ENCODE data around the gene CTBP2. TPM values are rescaled to one million over a fixed set of nuclear protein-coding genes. Genes with fewer than 3 reads are reported as not detected.

Gene CTBP2
- total RNA-seq, 4 donors from 2014 or later, result 41.8 to 55.9 (median 47.1) TPM

DNA sequence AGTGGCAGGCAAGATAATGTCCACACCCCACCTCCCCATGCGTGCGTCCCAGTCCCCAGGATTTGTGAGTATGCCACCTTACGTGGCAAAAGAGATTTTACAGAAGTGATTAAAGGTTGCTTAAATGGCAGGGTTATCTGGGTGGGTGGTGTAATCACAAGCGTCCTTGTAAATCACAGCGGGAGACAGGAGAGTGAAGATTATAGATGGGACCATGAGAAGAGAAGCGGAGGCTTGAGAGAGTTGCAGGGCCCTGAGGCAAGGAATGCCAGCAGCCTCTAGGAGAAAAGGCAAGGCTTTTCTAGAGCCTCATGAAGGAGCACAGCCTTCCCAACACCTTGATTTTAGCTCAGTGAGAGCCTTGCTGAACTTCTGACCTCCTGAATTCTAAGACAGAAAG lies 208.2 kb downstream of the CTBP2 start:
- no peaks in the 10 kb centered on the region for H3K27me3 ChIP-seq
- no peak overlapping the region for H3K27ac ChIP-seq
- intact Hi-C loops (cut with DNase I), result no loop called here
- no peak for DNase-seq
- TF ChIP-seq, protein P1, sequence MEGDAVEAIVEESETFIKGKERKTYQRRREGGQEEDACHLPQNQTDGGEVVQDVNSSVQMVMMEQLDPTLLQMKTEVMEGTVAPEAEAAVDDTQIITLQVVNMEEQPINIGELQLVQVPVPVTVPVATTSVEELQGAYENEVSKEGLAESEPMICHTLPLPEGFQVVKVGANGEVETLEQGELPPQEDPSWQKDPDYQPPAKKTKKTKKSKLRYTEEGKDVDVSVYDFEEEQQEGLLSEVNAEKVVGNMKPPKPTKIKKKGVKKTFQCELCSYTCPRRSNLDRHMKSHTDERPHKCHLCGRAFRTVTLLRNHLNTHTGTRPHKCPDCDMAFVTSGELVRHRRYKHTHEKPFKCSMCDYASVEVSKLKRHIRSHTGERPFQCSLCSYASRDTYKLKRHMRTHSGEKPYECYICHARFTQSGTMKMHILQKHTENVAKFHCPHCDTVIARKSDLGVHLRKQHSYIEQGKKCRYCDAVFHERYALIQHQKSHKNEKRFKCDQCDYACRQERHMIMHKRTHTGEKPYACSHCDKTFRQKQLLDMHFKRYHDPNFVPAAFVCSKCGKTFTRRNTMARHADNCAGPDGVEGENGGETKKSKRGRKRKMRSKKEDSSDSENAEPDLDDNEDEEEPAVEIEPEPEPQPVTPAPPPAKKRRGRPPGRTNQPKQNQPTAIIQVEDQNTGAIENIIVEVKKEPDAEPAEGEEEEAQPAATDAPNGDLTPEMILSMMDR (IDR thresholded peaks at IDR 0.05), result no peak
- no peak for TF ChIP-seq POLR2A (IDR thresholded peaks at IDR 0.05)
- 88 to 95% methylated on average over 6 of the region's 6 CpGs for WGBS, 2 donors
- peaks cover 0 to 23% (median 3%) of the 10 kb centered on the region in 3 donors for H3K4me1 ChIP-seq
- no peak overlapping the region for H3K4me3 ChIP-seq
- H3K9me3 ChIP-seq, result no peaks in the 10 kb centered on the region
- peaks cover 0 to 32% (median 0%) of the 10 kb centered on the region in 3 donors for H3K36me3 ChIP-seq

DNA sequence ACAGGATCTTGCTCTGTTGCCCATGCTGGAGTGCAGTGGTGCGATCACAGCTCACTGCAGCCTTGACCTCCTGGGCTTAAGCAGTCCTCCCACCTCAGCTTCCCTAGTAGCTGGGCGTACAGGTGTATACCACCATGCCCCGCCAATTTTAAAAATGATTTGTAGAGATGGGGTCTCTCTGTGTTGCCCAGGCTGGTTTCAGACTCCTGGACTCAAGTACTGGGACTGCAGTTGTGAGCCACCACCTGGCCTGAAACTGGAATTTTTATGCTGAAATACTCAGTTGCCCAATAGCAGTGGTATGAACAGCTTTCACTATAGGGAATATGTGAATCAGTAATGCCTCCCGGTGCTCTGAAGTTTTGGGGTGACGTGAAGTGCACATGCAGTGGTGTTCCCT lies 210.8 kb downstream of the CTBP2 start:
- peaks cover 0 to 38% (median 0%) of the 10 kb centered on the region in 3 donors for H3K36me3 ChIP-seq
- H3K4me1 ChIP-seq, result peaks cover 0 to 14% (median 0%) of the 10 kb centered on the region in 3 donors
- TF ChIP-seq POLR2A (IDR thresholded peaks at IDR 0.05), result no peak
- TF ChIP-seq, protein P1 (IDR thresholded peaks at IDR 0.05), result no peak
- H3K4me3 ChIP-seq, result no peak overlapping the region
- no peak overlapping the region for H3K27ac ChIP-seq
- intact Hi-C loops (cut with DNase I), result no loop called here
- DNase-seq, result no peak
- H3K27me3 ChIP-seq, result no peaks in the 10 kb centered on the region
- 92 to 98% methylated on average over 5 of the region's 5 CpGs for WGBS, 2 donors
- no peaks in the 10 kb centered on the region for H3K9me3 ChIP-seq

DNA sequence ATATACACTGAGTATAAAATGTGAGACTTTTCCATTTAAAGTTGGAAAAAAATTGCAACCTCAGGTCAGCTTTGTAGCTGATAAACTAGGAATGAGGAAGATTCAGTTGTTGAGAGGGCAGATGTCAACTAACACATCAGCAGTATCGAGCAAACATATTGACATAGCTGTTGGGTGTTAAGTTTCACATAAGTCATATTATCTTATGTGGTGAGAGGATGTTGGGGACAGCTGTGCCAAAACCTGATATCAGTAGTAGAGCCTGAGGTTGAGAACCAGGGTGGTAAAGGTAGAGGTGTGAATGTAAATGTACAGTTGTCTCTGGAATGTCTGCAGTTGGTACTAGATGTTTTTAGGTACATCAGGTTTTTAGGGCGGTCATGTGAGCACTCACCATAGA lies 213.4 kb downstream of the CTBP2 start:
- H3K4me3 ChIP-seq, result no peak overlapping the region
- no peaks in the 10 kb centered on the region for H3K9me3 ChIP-seq
- DNase-seq, result no peak
- 76 to 77% methylated on average over 2 of the region's 2 CpGs for WGBS, 2 donors
- TF ChIP-seq, protein P1 (IDR thresholded peaks at IDR 0.05), result no peak
- no peak for TF ChIP-seq POLR2A (IDR thresholded peaks at IDR 0.05)
- H3K36me3 ChIP-seq, result peaks cover 0 to 28% (median 0%) of the 10 kb centered on the region in 3 donors
- intact Hi-C loops (cut with DNase I), result no loop called here
- no peaks in the 10 kb centered on the region for H3K27me3 ChIP-seq
- H3K27ac ChIP-seq, result no peak overlapping the region
- peaks cover 0 to 38% (median 10%) of the 10 kb centered on the region in 3 donors for H3K4me1 ChIP-seq

DNA sequence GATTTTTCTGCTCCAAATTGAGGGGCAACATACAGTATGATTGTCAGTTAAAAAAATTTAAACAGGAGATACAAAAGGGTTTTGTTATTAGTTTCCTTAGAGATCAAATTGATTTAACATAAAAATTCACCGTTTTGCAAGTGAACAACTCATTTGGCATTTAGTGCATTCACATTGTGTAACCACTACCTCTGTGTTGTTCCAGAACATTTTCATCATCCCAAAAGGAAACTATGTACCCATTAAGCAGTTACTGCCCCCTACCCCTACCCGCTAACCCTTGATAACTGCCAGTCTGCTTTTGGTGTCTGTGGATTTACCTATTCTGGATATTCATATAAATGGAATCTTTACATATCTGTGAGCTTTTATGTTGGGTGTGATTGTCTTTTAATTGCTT lies 215.4 kb downstream of the CTBP2 start:
- intact Hi-C loops (cut with DNase I), result no loop called here
- Histone ChIP-seq H3K27ac (peak overlapping the region in 2 of 4 donors; percentile 47 to 52), H3K4me1 (peaks cover 0 to 38% (median 10%) of the 10 kb centered on the region in 3 donors), H3K36me3 (peaks cover 0 to 28% (median 0%) of the 10 kb centered on the region in 3 donors), H3K27me3 (no peaks in the 10 kb centered on the region), H3K9me3 (no peaks in the 10 kb centered on the region), H3K4me3 (no peak overlapping the region)
- 67 to 79% methylated on average over 2 of the region's 2 CpGs for WGBS, 2 donors
- TF ChIP-seq POLR2A (IDR thresholded peaks at IDR 0.05), result no peak
- TF ChIP-seq, protein P1 (IDR thresholded peaks at IDR 0.05), result no peak
- no peak for DNase-seq

DNA sequence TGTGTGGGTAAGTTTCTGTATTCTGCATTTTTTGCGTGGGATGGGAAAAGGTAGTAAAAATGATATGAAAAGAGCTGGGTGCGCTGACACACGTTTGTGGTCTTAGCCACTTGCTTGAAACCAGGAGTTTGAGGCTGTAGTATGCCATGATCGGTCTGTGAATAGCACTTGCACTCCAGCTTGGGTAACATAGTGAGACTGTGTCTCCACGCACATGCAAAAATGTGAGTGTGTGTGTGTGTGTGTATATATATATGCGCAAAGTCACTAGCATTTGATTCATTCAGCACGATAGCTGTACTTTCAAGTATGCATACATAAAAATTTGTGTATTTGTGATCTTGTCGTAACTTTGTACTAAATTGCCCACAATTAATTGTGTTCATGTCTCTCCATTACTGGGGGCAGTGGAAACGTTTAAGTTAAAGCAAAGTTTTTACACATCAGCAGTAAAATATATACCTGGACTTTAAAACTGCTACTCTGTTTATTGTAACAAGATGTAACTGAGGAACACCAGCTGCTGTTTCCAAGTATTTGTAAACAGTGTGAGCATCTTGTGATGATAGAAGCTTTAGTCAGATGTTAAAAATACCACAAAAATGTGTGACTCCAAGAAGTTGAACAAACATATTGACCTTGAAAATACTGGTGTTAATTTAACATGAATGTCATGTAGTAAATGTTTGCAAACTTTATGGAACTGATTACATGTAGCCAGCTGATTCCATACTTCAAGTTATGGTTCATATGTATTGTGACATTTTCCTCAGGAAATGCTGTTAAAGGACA lies 216.9 kb downstream of the CTBP2 start:
- H3K27me3 ChIP-seq, result no peaks in the 10 kb centered on the region
- 79 to 84% methylated on average over 9 of the region's 9 CpGs for WGBS, 2 donors
- H3K36me3 ChIP-seq, result peaks cover 0 to 18% (median 0%) of the 10 kb centered on the region in 3 donors
- peaks cover 0 to 38% (median 10%) of the 10 kb centered on the region in 3 donors for H3K4me1 ChIP-seq
- peak overlapping the region in 3 of 4 donors; percentile 10 to 47 (median 37) for H3K27ac ChIP-seq
- DNase-seq, result no peak
- H3K4me3 ChIP-seq, result peak overlapping the region in 1 of 4 donors; percentile 16
- TF ChIP-seq POLR2A (IDR thresholded peaks at IDR 0.05), result no peak
- TF ChIP-seq, protein P1 (IDR thresholded peaks at IDR 0.05), result no peak
- intact Hi-C loops (cut with DNase I), result no loop called here
- no peaks in the 10 kb centered on the region for H3K9me3 ChIP-seq
